Left lung (tissue), 10 donors: Measurements from ENCODE around the gene BTBD17. TPM values are rescaled to one million over a fixed set of nuclear protein-coding genes. Genes with fewer than 3 reads are reported as not detected.

Experiments used
- ATAC-seq: fragments of 200-7000 bp; cut with Tn5 transposase; one replicate; pipeline ENCODE4 v1.9.1; 2020; ENCODE audit warnings: moderate library complexity
- DNase-seq, 4 donors: peaks; one replicate each; pipeline ENCODE4 v3.0.0-alpha.2; 2013 to 2020
- H3K27ac ChIP-seq, 2 donors: fragments of 200-600 bp; sonication (generic) in 1 of 2; one replicate each; pipeline versions ENCODE4 v1.5.0 to v1.8.0; 2020 to 2021
- H3K27me3 ChIP-seq, 2 donors: fragments of 200-600 bp; sonication (generic) in 1 of 2; one replicate each; pipeline versions ENCODE4 v1.5.0 to v1.8.0; 2020 to 2021
- H3K36me3 ChIP-seq, 2 donors: fragments of 200-600 bp; sonication (generic) in 1 of 2; one replicate each; pipeline versions ENCODE4 v1.5.0 to v1.8.0; 2020 to 2021
- H3K4me1 ChIP-seq, 2 donors: fragments of 200-600 bp; one replicate each; pipeline ENCODE4 v1.8.0; 2021
- H3K4me3 ChIP-seq, 2 donors: fragments of 200-600 bp; sonication (generic) in 1 of 2; one replicate each; pipeline versions ENCODE4 v1.5.0 to v1.8.0; 2020 to 2021; ENCODE audit warnings: mild to moderate bottlenecking in 1 of 2
- H3K9me3 ChIP-seq, 2 donors: fragments of 200-600 bp; sonication (generic) in 1 of 2; one replicate each; pipeline versions ENCODE4 v1.5.0 to v1.8.0; 2020 to 2021
- intact Hi-C, 2 donors: fragments of 100-400 bp; cut with DNase I; formaldehyde crosslinking; loops; one replicate each; pipeline versions ENCODE4 v1.11.2 to v1.14.2; 2022
- polyA plus RNA-seq, 6 donors: library from polyadenylated mRNA; unstranded; fragments of 120-200 nt; gene quantifications; one replicate each; pipeline ENCODE4 v1.2.1, GENCODE V29; 2013; ENCODE audit not compliant: insufficient read length in 6 of 6
- total RNA-seq, 2 donors: library from RNA; stranded (reverse); fragmentation: NEBNext Ultra II Directional; extraction: Animal tissue kit (Norgen Biotek cat#: 25700); gene quantifications; one replicate each; pipeline ENCODE4 v1.2.1, GENCODE V29; 2021
- TF ChIP-seq, protein P1 (sequence below), 2 donors: fragments of 200-600 bp; sonication (generic) in 1 of 2; IDR thresholded peaks; one replicate each; pipeline versions ENCODE4 v1.5.0 to v1.8.0; 2021; ENCODE audit warnings: antibody characterized with exemption in 2 of 2
- donor health status: DM: no; HTN: yes; CAD: no.
- donor health status: DM: no; HTN: no; CAD: no.

The BTBD17 gene
- total and polyA plus RNA-seq, 8 donors: 0.60 to 1.2 (median 1.0) TPM; not detected in 2

- DNase-seq (no peak), ATAC-seq (no peak)
- Histone ChIP-seq H3K4me3 (no peak overlapping the region), H3K36me3 (no peaks in the 10 kb centered on the region), H3K4me1 (peaks cover 0 to 5% of the 10 kb centered on the region in 2 donors), H3K9me3 (no peaks in the 10 kb centered on the region), H3K27ac (no peak overlapping the region), H3K27me3 (peaks cover 0 to 29% of the 10 kb centered on the region in 2 donors)
- TF ChIP-seq, protein P1, sequence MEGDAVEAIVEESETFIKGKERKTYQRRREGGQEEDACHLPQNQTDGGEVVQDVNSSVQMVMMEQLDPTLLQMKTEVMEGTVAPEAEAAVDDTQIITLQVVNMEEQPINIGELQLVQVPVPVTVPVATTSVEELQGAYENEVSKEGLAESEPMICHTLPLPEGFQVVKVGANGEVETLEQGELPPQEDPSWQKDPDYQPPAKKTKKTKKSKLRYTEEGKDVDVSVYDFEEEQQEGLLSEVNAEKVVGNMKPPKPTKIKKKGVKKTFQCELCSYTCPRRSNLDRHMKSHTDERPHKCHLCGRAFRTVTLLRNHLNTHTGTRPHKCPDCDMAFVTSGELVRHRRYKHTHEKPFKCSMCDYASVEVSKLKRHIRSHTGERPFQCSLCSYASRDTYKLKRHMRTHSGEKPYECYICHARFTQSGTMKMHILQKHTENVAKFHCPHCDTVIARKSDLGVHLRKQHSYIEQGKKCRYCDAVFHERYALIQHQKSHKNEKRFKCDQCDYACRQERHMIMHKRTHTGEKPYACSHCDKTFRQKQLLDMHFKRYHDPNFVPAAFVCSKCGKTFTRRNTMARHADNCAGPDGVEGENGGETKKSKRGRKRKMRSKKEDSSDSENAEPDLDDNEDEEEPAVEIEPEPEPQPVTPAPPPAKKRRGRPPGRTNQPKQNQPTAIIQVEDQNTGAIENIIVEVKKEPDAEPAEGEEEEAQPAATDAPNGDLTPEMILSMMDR (IDR thresholded peaks at IDR 0.05): no peak
- intact Hi-C loops: no loop called here
These were observed 12.4 kb upstream of the BTBD17 start for GRCh38 chr17:74373838-74374606.

DNA sequence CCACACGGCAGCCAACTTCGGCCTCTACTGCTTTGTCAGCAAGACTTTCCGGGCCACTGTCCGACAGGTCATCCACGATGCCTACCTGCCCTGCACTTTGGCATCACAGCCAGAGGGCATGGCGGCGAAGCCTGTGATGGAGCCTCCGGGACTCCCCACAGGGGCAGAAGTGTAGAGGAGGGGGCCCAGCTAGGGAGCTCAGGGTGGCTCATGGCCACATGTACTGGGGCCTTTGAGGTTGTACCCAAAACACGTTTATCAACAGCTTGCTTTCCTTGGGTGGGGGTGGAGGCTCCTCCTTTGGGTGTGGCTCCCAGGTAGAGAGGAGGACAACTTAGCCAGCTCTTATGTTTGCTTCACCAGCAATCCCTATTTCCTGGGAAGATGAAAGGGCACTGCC is 10.8 kb upstream of the BTBD17 start:
- intact Hi-C loops: no loop called here
- ATAC-seq (no peak), DNase-seq (no peak)
- H3K9me3 ChIP-seq: no peaks in the 10 kb centered on the region
- no peaks in the 10 kb centered on the region for H3K36me3 ChIP-seq
- H3K4me1 ChIP-seq: peaks cover 0 to 15% of the 10 kb centered on the region in 2 donors
- no peak overlapping the region for H3K27ac ChIP-seq
- H3K4me3 ChIP-seq: no peak overlapping the region
- peaks cover 0 to 32% of the 10 kb centered on the region in 2 donors for H3K27me3 ChIP-seq
- TF ChIP-seq, protein P1 (IDR thresholded peaks at IDR 0.05): no peak

- TF ChIP-seq, protein P1 (IDR thresholded peaks at IDR 0.05): no peak
- no peak for DNase-seq
- Histone ChIP-seq H3K9me3 (no peaks in the 10 kb centered on the region), H3K4me1 (peaks cover 0 to 15% of the 10 kb centered on the region in 2 donors), H3K27ac (no peak overlapping the region), H3K27me3 (peaks cover 0 to 35% of the 10 kb centered on the region in 2 donors), H3K36me3 (no peaks in the 10 kb centered on the region), H3K4me3 (no peak overlapping the region)
- intact Hi-C loops: no loop called here
- no peak for ATAC-seq
These were observed 10.0 kb upstream of the BTBD17 start for GRCh38 chr17:74371653-74372147.

- TF ChIP-seq, protein P1 (IDR thresholded peaks at IDR 0.05): no peak
- no peak overlapping the region for H3K27ac ChIP-seq
- intact Hi-C loops: no loop called here
- no peaks in the 10 kb centered on the region for H3K36me3 ChIP-seq
- ATAC-seq (no peak), DNase-seq (no peak)
- H3K27me3 ChIP-seq: peaks cover 0 to 35% of the 10 kb centered on the region in 2 donors
- no peak overlapping the region for H3K4me3 ChIP-seq
- peaks cover 0 to 15% of the 10 kb centered on the region in 2 donors for H3K4me1 ChIP-seq
- no peaks in the 10 kb centered on the region for H3K9me3 ChIP-seq
These were observed 8.2 kb upstream of the BTBD17 start for GRCh38 chr17:74369665-74370490.

DNA sequence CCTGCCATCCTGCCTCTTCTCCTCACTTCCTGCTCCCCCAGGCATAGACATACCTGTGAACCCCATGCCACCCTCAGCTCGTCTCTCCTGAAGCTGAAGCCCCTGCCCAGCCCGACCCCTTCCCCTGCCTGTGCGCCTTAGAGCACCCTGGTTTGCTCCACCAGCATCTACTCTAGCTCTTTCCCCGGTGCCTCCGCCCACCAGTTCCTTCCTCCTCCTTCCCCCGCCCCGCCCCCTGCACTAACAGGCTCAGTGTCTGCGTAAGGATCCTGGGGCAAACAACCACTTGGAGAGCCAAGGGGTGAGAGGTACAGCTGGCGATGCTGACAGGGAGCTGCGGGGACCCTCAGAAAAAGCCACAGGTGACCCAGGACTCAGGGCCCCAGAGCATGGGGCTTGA is 7.6 kb upstream of the BTBD17 start:
- DNase-seq (peak in 2 of 4 donors; percentile 62 to 88), ATAC-seq (peak; percentile 38)
- H3K4me1 ChIP-seq: peaks cover 0 to 15% of the 10 kb centered on the region in 2 donors
- peaks cover 0 to 35% of the 10 kb centered on the region in 2 donors for H3K27me3 ChIP-seq
- intact Hi-C loops: no loop called here
- no peak overlapping the region for H3K4me3 ChIP-seq
- TF ChIP-seq, protein P1 (IDR thresholded peaks at IDR 0.05): no peak
- no peaks in the 10 kb centered on the region for H3K9me3 ChIP-seq
- no peak overlapping the region for H3K27ac ChIP-seq
- H3K36me3 ChIP-seq: no peaks in the 10 kb centered on the region
